ENCODE measurements around the gene SESN1.

- TF ChIP-seq POLR2A (IDR thresholded peaks at IDR 0.05) (no peak), CTCF (IDR thresholded peaks at IDR 0.05) (no peak), POLR2AphosphoS5 (IDR thresholded peaks at IDR 0.05; ENCODE audit: insufficient read depth in 1 of 2, low read depth in 1 of 2) (no peak)
These were observed 133.6 kb downstream of the SESN1 start for GRCh38 chr6:108961077-108961476.

All from vagina (tissue), 2 donors.